Adipose tissue (tissue), 3 donors: ENCODE measurements around the gene ACR. TPM values are rescaled to one million over a fixed set of nuclear protein-coding genes. Genes with fewer than 3 reads are reported as not detected.

ENCODE experiments used
- H3K27ac ChIP-seq: one replicate; pipeline ENCODE4 v1.5.1; 2013; ENCODE audit warnings: low read depth, low read length
- WGBS, 3 donors: extraction: QIAGEN DNeasy Blood & Tissue Kit; methylation state at CpG; one replicate each; pipeline ENCODE4 v1.1.7; 2013; 5-methylcytosine and 5-hydroxymethylcytosine counted together
- polyA plus RNA-seq, 3 donors: library from polyadenylated mRNA; stranded (reverse); fragments of 200-250 nt; gene quantifications; one replicate each; pipeline ENCODE4 v1.2.3, GENCODE V29; 2013
- donor health status: healthy with polysubstance abuse.
- donor health status: Bipolar disorder and iron deficiency.
- donor health status: healthy.

The ACR gene
- polyA plus RNA-seq, 3 donors, result 0.25 to 3.6 (median 1.1) TPM

DNA sequence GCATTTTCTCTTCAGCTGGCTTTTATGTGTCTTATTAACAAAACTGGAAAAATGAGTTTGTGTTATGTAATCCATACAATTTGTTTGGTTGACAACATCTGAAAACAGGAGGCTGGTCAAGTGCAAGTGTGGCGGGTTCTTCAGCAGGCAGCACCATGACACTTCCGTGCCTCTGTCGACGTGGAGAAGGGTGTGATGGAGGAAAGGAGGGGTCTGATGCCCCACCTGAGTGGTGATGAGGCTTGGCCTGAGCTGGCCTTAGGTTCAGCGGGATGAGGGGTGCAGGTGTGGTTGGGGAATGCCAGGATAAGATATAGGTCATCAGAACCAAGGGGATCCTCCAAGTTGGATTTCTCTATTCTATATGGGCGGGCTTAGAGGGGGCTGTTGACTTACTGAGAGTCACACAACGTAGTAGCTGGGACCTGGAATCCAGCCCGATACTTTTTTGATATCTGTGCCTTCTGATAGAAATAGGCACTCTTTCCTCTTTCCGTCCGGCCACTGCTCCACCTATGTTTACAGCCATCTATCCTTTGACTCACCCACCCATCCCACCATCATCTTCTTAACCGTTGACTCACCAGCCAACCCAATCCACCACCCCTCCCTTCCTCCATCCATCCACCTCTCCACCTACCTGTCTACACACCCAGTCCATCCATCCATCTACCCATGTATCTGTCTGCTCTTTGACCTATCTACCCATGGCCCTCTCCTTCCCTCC lies 36.4 kb upstream of the ACR start:
- H3K27ac ChIP-seq, result no peak overlapping the region
- 80 to 83% (median 82%) methylated on average over 11 of the region's 11 CpGs for WGBS, 3 donors

- WGBS, 3 donors, result 54 to 77% (median 62%) methylated on average over 7 of the region's 7 CpGs
- no peak overlapping the region for H3K27ac ChIP-seq
These were observed 35.7 kb upstream of the ACR start for GRCh38 chr22:50702261-50702671.

GRCh38 chr22:50702821-50703725 lies 34.9 kb upstream of the ACR start:
- 83 to 89% (median 86%) methylated on average over 20 of the region's 20 CpGs for WGBS, 3 donors
- H3K27ac ChIP-seq, result no peak overlapping the region

DNA sequence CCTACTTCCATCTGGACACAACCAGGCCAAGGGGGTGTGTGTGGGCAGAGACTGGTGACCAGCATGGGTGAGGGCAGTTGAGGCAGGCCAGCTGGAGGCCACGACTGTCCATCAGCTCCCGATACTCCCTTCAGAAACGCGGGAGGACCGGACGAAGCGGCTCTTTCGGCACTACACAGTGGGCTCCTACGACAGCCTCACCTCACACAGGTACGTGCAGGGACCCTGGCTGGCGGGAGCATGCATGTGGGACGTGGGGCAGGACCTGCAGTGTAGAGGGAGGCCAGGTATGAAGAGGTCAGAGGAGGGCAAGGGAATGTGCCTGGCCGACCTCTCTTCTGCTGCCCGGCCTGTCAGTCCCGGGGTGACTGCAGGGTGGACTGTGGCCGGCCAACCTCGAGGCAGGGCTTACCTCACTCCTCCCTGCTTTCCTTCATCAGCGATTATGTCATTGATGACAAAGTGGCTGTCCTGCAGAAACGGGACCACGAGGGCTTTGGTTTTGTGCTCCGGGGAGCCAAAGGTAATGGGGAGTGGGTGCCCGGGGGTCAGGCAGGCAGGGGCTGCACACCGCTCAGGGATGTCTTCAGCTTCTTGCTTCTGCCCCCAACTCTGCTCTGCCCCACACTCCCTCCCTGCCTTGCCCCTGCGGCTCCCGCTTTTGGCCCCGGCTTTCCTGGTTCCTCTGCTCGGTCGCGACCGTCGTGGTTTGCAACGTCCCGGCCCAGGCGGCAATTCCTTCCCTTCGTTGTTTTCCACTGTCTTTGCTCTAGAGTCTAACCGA lies 34.1 kb upstream of the ACR start:
- 79 to 88% (median 80%) methylated on average over 33 to 36 of the region's 36 CpGs for WGBS, 3 donors

GRCh38 chr22:50704510-50705218 lies 33.3 kb upstream of the ACR start:
- no peak overlapping the region for H3K27ac ChIP-seq
- 84 to 87% (median 86%) methylated on average over 37 of the region's 37 CpGs for WGBS, 3 donors

More for the DNA sequence above, 34.1 kb upstream of the ACR start:
- no peak overlapping the region for H3K27ac ChIP-seq

DNA sequence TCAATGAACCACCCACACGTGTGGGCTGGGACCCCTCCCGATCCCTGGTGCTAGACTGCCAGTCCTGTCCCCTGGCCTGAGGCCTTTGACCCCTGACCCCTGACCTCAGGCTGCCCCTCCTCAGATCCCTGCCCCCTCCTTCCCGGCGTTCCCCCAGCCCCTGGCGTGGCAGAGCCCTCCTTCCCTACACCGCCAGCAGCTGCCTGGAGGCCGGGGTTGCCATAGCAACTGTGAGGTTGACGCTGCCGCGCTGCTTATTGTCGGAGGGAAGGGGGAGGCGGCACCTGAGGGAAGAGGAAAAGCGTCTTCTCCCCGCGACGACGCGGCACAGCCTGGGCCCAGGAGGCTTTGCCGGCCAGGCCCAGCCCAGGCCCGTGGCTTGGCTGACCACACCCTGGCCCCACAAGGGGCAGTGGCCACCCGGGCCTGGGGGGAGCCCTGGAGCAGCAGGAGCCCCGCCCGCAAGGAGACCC lies 32.7 kb upstream of the ACR start:
- H3K27ac ChIP-seq, result no peak overlapping the region
- whole genome bisulfite sequencing, 3 donors, result 32 to 53% (median 46%) methylated on average over 14 to 23 of the region's 23 CpGs

- no peak overlapping the region for H3K27ac ChIP-seq
- WGBS, 3 donors, result 89 to 95% (median 89%) methylated on average over 21 to 27 of the region's 27 CpGs
These were observed 32.1 kb upstream of the ACR start for GRCh38 chr22:50705851-50706351.

DNA sequence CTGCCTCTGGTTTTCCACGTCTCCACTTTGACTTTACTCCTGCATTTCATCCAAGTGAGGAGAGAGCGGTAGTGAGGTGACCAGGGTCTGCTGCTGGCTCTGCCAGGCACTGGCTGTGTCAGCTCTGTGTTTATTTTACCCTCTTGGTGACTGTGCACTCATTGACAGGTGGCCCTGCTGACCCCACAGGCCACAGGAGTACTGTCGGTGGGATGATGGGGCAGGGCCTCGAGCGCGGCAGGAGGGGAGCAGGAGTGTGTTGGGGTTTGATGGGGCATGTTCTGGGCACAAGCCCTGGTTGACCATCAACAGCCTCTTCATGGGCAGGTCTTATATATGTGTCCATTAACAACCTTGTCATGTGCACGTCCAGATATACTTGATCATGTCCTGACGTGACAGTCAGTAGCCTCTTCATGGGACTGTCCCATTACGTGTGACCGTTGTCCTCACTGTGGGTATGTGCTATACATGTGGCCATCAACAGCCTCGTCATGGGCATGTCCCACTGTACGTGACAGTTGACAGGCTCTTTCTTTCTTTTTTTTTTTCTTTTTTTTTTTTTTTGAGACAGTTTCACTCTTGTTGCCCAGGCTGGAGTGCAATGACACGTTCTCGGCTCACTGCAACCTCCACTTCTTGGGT lies 31.4 kb upstream of the ACR start:
- no peak overlapping the region for H3K27ac ChIP-seq
- 90 to 92% (median 91%) methylated on average over 14 of the region's 14 CpGs for WGBS, 3 donors

DNA sequence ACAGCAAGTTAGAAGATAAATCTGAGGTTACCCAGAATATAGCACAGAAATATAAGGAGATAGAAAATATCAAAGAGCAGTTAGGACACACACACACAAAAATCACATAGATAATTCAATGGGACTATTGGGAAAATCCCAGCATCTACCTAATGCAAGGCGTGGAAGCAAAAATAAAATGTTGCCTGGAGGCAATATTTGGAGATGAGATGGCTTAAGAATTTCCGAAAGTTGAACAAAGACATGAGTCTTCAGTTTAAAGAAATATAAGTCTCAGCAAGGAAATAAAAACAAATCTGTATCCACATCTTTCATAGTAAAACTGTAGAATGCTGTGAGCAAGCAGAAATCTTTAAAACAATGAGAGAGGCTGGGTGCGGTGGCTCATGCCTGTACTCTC lies 29.5 kb upstream of the ACR start:
- no peak overlapping the region for H3K27ac ChIP-seq
- WGBS, 3 donors, result 93 to 95% (median 94%) methylated on average over 3 of the region's 3 CpGs

- 84 to 92% (median 89%) methylated on average over 6 of the region's 6 CpGs for WGBS, 3 donors
- H3K27ac ChIP-seq, result no peak overlapping the region
These were observed 29.0 kb upstream of the ACR start for GRCh38 chr22:50708996-50709395.

DNA sequence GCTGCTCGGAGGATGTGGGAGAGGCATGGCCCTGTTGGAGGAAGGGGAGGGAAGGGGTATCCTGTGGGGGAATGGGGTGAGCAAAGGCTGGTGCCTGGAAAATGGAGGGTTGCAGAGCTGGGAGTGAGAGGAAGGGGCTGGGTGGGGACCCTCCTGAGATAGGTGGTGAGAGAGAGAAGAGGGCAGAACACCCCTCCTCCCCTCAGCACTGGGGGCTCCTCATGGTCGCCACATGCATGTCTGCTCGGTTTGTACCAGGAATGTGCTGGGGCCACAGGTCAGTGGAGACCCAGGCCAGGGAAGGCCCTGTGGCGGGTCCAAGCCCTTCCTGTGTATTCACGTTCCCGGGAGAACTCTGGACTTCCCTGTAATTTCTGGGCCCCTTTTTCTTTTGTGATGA lies 27.8 kb upstream of the ACR start:
- WGBS, 3 donors, result 65 to 86% (median 77%) methylated on average over 4 to 6 of the region's 6 CpGs
- no peak overlapping the region for H3K27ac ChIP-seq

GRCh38 chr22:50710886-50711285 lies 27.1 kb upstream of the ACR start:
- H3K27ac ChIP-seq, result no peak overlapping the region
- WGBS, 3 donors, result 96% methylated on average over 38 of the region's 38 CpGs

DNA sequence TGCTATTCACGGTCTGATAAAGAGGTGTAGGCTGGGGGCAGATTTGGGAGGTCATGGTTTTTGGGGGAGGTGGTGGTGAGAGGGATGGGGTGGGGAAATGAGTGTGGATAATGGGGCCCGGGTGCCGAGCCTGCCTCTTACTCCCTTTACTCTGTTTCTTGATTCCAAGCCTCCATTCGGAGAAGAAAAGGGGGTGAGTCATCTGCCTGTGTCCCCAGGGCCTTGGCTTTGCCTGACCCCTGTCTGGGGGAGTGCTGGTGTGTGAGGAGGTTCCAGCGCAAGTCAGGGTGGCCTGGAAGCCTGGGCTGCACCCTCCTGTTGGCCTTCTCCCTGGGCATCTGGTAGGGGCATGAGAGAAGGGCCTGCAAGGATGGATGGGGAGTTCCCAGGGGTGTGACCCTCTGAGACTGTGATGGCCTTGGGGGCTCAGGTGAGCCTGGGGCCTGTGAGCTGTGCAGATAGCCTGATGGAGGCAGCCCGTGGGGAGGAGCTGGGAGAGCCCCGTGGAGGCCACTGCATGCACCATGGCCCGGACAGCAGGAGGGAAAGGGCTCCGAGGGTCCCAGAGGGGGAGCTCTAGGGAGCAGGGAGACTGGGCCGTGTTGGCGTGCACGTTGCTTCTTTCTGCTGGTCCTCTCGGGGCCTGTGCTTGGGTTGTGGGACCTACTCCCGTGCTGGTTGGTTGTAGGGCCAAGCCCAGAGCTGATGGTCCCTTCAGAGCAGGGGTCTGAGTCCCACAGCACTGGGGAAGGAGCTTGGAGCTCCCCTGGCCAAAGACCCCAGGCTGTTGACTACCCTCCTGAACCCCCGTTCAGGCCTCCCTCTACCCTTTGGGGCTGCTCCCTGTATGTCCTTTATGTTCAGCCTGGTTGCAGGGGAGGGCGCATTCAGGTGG lies 26.3 kb upstream of the ACR start:
- 73 to 81% (median 79%) methylated on average over 15 to 16 of the region's 16 CpGs for WGBS, 3 donors
- no peak overlapping the region for H3K27ac ChIP-seq

DNA sequence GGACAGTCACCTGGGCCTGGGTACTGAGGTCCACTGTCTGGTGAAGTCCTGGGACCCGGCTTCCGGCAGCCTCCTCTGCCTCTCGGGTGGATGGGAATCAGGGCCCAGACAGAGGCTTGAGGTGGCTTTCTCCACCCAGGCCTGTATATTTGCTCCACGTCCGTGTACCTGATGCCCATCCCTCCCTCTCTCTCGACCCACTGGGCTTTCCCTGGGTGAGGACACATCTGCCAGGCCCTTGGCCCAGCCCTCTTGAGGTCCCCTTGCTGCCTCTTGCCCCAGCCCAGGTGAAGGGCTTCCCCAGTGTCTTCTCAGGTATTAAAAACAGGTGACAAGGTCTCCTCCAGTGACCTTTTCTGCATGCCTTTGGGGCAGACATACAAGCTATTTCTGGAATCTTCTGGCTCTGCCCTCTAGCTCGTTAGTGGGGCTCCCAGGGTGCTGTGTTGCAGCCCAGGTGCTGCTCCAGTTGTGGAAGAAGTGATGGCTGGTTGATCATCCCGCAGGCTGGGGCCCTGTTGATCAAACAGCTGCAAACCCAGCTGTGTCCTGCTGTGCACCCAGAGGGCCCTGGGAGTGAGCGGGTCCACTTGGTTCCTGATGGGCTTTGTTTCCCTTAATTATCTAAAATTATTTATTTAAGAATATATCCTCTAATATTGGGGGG lies 25.5 kb upstream of the ACR start:
- H3K27ac ChIP-seq, result no peak overlapping the region
- 74 to 86% (median 83%) methylated on average over 9 of the region's 9 CpGs for WGBS, 3 donors

DNA sequence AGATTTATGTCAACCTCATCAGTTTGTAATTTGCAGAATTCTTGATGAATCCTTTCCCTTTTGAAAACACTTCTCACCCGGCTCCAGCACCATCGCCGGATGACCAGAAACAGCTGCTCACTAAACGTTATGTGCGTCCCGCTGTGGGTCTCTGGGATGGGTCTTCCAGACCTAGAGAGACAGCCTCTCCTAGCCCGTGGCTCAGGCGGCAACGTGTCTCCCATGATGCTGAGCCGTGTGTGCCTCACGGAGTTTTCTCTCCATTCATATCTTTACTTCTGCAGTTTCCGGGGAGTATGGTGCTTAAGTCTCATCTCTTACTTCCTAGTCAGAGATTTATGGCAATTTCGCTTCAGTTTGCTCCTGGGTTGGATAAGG lies 25.0 kb upstream of the ACR start:
- no peak overlapping the region for H3K27ac ChIP-seq
- 71 to 83% (median 72%) methylated on average over 13 of the region's 13 CpGs for WGBS, 3 donors

DNA sequence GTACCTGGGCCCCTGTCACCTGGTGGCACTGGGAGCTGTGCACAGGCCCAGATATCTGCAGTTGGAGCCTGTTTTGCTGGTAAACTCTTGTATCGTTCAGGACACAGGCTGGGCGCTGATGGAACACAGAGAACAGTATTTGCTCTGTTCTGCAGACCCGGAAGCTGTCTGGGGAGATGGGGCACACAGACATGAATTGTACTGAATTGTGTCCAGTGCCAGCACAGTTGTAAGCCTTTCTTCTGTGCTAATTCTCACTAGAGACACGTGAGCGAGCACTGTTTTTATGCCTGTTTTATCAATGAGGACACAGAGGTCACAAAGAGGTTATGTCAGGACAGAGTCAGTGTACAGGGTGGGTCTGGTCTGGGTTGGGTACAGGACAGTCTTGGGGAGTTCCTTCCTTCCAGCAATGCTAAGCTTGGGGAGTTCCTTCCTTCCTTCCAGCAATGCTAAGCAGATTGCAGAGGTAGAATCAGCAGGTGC lies 24.4 kb upstream of the ACR start:
- WGBS, 3 donors, result 72 to 74% (median 73%) methylated on average over 5 of the region's 5 CpGs
- no peak overlapping the region for H3K27ac ChIP-seq
